Loucy (cell line): ENCODE results near the gene CD6.

Source experiments
- H2AFZ ChIP-seq: fragments of 200-600 bp; sonication (generic); 2 replicates; pipeline ENCODE4 v1.6.0; 2016; ENCODE audit warnings: antibody characterized with exemption, mild to moderate bottlenecking, low read length, moderate library complexity
- H3F3A ChIP-seq: fragments of 200-600 bp; 2 replicates; pipeline ENCODE4 v1.6.0; 2016; ENCODE audit warnings: antibody characterized with exemption, low read depth, mild to moderate bottlenecking
- H3K27me3 ChIP-seq: fragments of 200-600 bp; sonication (generic); 2 replicates; pipeline ENCODE4 v1.6.1; 2014; ENCODE audit warnings: low read length, mild to moderate bottlenecking; ENCODE audit not compliant: insufficient read depth, poor library complexity, severe bottlenecking
- H3K36me3 ChIP-seq: fragments of 200-600 bp; sonication (generic); 2 replicates; pipeline ENCODE4 v1.6.1; 2016; ENCODE audit warnings: low read length; ENCODE audit not compliant: insufficient read depth
- H3K4me1 ChIP-seq: fragments of 200-600 bp; sonication (generic); 2 replicates; pipeline ENCODE4 v1.5.1; 2014; ENCODE audit warnings: low read length, mild to moderate bottlenecking; ENCODE audit not compliant: insufficient read depth, poor library complexity, severe bottlenecking
- H3K4me2 ChIP-seq: fragments of 200-600 bp; sonication (generic); 2 replicates; pipeline ENCODE4 v1.6.0; 2014; ENCODE audit warnings: antibody characterized with exemption, low read length, low read depth, mild to moderate bottlenecking; ENCODE audit not compliant: poor library complexity, severe bottlenecking
- H3K4me3 ChIP-seq: fragments of 200-600 bp; sonication (generic); 2 replicates; pipeline ENCODE4 v1.5.1; 2014; ENCODE audit warnings: low read length, mild to moderate bottlenecking, mixed read lengths; ENCODE audit not compliant: poor library complexity, severe bottlenecking
- H3K79me2 ChIP-seq: fragments of 200-600 bp; sonication (generic); 2 replicates; pipeline ENCODE4 v1.6.1; 2014; ENCODE audit warnings: low read length; ENCODE audit not compliant: insufficient read depth
- H3K9ac ChIP-seq: fragments of 200-600 bp; sonication (generic); 2 replicates; pipeline ENCODE4 v1.6.0; 2014; ENCODE audit warnings: mild to moderate bottlenecking, low read depth, low read length, moderate library complexity; ENCODE audit not compliant: poor library complexity, severe bottlenecking
- H3K9me2 ChIP-seq: fragments of 200-600 bp; sonication (generic); replicated peaks from 2 replicates; pipeline ENCODE4 v1.6.1; 2016; ENCODE audit warnings: low read depth, low read length, mixed read lengths
- H3K9me3 ChIP-seq: fragments of 200-600 bp; sonication (generic); 2 replicates; pipeline ENCODE4 v1.6.1; 2014; ENCODE audit warnings: mild to moderate bottlenecking, antibody characterized with exemption, low read length, low read depth; ENCODE audit not compliant: insufficient read depth
- H4K20me1 ChIP-seq: fragments of 200-600 bp; sonication (generic); 2 replicates; pipeline ENCODE4 v1.6.0; 2014; ENCODE audit warnings: antibody characterized with exemption, low read length, mild to moderate bottlenecking; ENCODE audit not compliant: insufficient read depth, poor library complexity, severe bottlenecking
- EZH2phosphoT487 ChIP-seq: fragments of 200-600 bp; IDR thresholded peaks from 2 replicates; pipeline ENCODE4 v1.6.1; 2018; ENCODE audit warnings: antibody characterized with exemption, mild to moderate bottlenecking, moderate library complexity, borderline replicate concordance
- TF ChIP-seq, protein P1 (sequence below): fragments of 200-600 bp; sonication (generic); conservative IDR thresholded peaks from 2 replicates; pipeline ENCODE4 v1.5.1; 2014; ENCODE audit warnings: mild to moderate bottlenecking, antibody characterized with exemption, low read length

Gene CD6

DNA sequence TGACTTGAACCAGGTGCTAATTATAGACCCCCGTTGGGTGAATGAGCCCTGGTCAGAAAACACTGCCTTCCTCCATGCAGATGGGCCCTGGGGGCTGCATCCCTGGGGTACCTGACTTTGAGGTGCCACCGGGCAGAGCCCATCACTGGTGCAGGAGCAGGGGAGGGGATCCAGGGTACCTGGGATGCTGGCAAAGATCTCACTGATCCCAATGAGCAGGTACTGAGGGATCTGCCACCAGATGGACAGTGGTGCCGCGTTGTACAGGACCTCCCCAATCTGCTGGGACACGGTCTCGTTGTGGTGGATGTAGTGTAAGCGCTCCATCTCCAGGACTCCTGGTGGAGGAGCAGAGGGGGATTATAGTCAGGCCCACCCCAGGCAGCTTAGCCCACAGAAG, 32.2 kb upstream of the CD6 start:
- Histone ChIP-seq H4K20me1 (no peaks in the 10 kb centered on the region), H3F3A (no peaks in the 10 kb centered on the region), H3K27me3 (no peaks in the 10 kb centered on the region), H3K4me2 (no peak overlapping the region), H3K36me3 (no peaks in the 10 kb centered on the region), H3K4me1 (no peaks in the 10 kb centered on the region), H3K9ac (no peak overlapping the region), H3K79me2 (no peaks in the 10 kb centered on the region), H2AFZ (no peak overlapping the region), H3K9me3 (no peaks in the 10 kb centered on the region), H3K9me2 (no peaks in the 10 kb centered on the region), H3K4me3 (no peak overlapping the region)
- TF ChIP-seq, protein P1, sequence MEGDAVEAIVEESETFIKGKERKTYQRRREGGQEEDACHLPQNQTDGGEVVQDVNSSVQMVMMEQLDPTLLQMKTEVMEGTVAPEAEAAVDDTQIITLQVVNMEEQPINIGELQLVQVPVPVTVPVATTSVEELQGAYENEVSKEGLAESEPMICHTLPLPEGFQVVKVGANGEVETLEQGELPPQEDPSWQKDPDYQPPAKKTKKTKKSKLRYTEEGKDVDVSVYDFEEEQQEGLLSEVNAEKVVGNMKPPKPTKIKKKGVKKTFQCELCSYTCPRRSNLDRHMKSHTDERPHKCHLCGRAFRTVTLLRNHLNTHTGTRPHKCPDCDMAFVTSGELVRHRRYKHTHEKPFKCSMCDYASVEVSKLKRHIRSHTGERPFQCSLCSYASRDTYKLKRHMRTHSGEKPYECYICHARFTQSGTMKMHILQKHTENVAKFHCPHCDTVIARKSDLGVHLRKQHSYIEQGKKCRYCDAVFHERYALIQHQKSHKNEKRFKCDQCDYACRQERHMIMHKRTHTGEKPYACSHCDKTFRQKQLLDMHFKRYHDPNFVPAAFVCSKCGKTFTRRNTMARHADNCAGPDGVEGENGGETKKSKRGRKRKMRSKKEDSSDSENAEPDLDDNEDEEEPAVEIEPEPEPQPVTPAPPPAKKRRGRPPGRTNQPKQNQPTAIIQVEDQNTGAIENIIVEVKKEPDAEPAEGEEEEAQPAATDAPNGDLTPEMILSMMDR = no peak
- no peak for TF ChIP-seq EZH2phosphoT487

DNA sequence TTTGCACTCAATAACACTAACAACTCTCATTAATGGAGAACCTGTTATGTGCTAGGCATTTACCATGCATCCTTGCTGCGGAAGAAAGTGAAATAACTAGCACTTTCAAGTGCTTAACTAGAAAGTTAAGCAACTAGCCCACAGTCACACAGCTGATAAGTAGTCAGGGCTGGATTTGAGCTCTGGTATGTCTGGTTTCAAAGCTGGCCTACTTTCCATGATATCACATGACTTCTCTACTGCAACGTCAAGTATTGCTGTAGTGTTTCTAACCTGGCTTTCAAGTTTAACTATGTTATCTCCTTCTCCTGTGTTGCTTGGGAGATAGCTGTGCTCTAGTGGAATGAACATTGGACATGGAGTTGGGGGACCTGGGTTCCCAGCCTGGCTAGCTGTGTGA, 31.6 kb upstream of the CD6 start:
- Histone ChIP-seq H3K9me3 (no peaks in the 10 kb centered on the region), H3K27me3 (no peaks in the 10 kb centered on the region), H3K4me3 (no peak overlapping the region), H3K36me3 (no peaks in the 10 kb centered on the region), H3K9ac (no peak overlapping the region), H3F3A (no peaks in the 10 kb centered on the region), H3K4me2 (no peak overlapping the region), H3K4me1 (no peaks in the 10 kb centered on the region), H3K79me2 (no peaks in the 10 kb centered on the region), H4K20me1 (no peaks in the 10 kb centered on the region), H3K9me2 (no peaks in the 10 kb centered on the region), H2AFZ (no peak overlapping the region)
- TF ChIP-seq EZH2phosphoT487 = no peak
- TF ChIP-seq, protein P1 = no peak

DNA sequence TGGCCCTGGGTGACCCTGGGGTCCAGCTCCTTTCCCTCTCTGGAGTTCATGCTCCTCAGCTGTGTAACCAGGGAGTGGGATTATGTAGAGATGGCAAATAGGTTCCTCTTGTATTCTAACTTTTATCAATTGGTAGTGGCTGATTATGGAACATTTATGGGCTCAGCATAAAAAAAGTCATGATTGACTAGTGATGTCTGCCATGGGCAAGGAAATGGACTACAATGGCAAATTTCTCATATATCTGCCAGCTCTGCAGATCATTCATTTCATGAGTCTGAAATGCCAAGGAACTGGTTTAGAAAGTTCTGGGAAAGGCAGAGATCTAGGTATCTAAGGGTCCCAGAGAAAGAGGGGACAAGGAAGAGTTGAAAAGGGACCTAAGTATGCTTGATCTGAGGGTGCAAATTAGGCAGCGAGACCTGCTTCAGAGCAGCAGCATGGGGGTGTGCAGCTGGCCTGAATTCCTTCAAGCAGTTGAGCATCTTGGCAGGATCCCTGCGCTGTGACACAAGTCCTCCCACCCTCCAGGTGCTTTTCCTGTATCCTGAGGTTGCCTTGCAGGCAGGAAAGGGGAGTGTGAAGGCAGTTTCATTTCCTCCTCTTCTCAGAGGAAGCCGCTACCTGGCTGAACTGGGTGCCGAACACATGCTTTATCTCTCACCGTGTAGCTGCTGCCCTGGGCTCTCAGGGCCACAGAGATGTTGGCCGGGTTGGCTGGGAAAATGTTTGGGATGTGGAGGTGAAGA, 29.9 kb upstream of the CD6 start:
- Histone ChIP-seq H3K79me2 (no peaks in the 10 kb centered on the region), H3K4me2 (no peak overlapping the region)

More for the DNA sequence above, 29.9 kb upstream of the CD6 start:
- Histone ChIP-seq H3K36me3 (no peaks in the 10 kb centered on the region), H3K4me3 (no peak overlapping the region), H3F3A (no peaks in the 10 kb centered on the region), H4K20me1 (no peaks in the 10 kb centered on the region), H3K9me3 (no peaks in the 10 kb centered on the region), H2AFZ (no peak overlapping the region), H3K4me1 (no peaks in the 10 kb centered on the region), H3K27me3 (no peaks in the 10 kb centered on the region), H3K9ac (no peak overlapping the region), H3K9me2 (no peaks in the 10 kb centered on the region)
- no peak for TF ChIP-seq EZH2phosphoT487
- TF ChIP-seq, protein P1 = no peak
